Measurements from ENCODE around the gene DSG1.
"Not testable (repeated sequence)": the region's sequence is repeated elsewhere in the genome, so short reads cannot be mapped to it uniquely, and the experiment has no call there.

The DSG1 gene

DNA sequence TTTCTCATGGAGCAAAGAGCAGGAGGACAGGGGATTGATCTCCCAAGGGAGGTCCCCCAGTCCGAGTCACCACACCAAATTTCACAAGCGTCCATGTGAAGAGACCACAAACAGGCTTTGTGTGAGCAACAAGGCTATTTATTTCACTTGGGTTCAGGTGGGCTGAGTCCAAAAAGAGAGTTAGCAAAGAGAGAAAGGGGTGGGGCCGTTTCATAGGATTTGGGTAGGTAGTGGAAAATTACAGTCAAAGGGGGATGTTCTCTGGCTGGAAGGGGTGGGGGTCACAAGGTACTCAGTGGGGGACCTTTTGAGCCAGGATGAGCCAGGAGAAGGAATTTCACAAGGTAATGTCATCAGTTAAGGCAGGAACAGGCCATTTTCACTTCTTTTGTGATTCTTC lies 28.5 kb upstream of the DSG1 start:
- not testable (repeated sequence) for H3K9me3 ChIP-seq (ENCODE audit: control insufficient read depth, low read length); H3K4me1 ChIP-seq (ENCODE audit: control insufficient read depth, insufficient read depth, low read length, poor library complexity, severe bottlenecking); DNase-seq; H3K27ac ChIP-seq (ENCODE audit: insufficient read depth, low read length, poor library complexity, severe bottlenecking); H3K36me3 ChIP-seq (ENCODE audit: control insufficient read depth, insufficient read depth, low read length); H3K27me3 ChIP-seq (replicated peaks; ENCODE audit: control insufficient read depth, insufficient read depth, low read length, poor library complexity, severe bottlenecking); H3K4me3 ChIP-seq (ENCODE audit: insufficient read depth, low read depth, low read length, poor library complexity, severe bottlenecking)

DNA sequence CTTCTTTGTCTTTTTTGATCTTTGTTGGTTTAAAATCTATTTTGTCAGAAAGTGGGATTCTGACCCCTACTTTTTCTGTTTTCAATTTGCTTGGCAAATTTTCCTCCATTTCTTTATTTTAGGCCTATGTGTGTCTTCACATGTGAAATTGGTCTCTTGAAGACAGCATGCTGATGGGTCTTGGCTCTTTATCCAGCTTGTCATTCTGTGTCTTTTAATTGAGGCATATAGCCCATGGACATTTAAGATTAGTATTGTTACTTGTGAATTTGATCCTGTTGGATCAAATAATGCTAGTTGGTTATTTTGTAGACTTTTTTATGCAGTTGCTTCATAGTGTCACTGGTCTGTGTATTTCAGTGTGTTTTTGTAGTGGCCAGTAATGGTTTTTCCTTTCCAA lies 26.3 kb upstream of the DSG1 start:
- Histone ChIP-seq H3K9me3 (ENCODE audit: control insufficient read depth, low read length) (no peaks in the 10 kb centered on the region), H3K4me1 (ENCODE audit: control insufficient read depth, insufficient read depth, low read length, poor library complexity, severe bottlenecking) (no peaks in the 10 kb centered on the region), H3K4me3 (ENCODE audit: insufficient read depth, low read depth, low read length, poor library complexity, severe bottlenecking) (no peak overlapping the region), H3K27me3 (replicated peaks; ENCODE audit: control insufficient read depth, insufficient read depth, low read length, poor library complexity, severe bottlenecking) (no peaks in the 10 kb centered on the region), H3K27ac (ENCODE audit: insufficient read depth, low read length, poor library complexity, severe bottlenecking) (no peak overlapping the region), H3K36me3 (ENCODE audit: control insufficient read depth, insufficient read depth, low read length) (no peaks in the 10 kb centered on the region)
- DNase-seq = no peak

DNA sequence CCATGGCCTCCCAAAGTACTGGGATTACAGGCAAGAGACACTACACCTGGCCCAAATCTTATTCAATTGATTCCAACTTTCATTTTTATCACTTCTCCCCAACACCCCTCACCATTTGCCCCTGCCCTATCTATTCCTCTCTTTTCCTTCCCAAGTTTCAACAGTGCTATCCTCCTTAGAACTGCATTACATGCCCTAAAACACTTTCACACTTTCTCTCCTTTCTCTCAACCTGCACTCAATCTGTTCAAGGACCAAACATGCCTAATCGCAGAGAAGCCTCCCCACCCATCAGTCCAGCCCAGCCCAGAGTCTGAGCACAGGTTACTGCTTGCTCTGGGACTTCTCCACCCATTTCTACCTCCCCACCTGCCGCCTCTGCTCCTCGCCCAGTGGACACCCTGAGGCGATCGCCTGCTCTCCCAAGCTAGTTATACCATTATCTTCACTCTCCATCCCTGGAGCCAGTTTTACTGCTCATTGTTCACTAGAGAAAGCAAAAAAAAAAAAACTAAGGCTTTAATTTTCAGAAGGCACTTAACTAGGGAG lies 23.7 kb upstream of the DSG1 start:
- H3K9me3 ChIP-seq (ENCODE audit: control insufficient read depth, low read length) = no peaks in the 10 kb centered on the region
- no peak overlapping the region for H3K27ac ChIP-seq (ENCODE audit: insufficient read depth, low read length, poor library complexity, severe bottlenecking)
- no peaks in the 10 kb centered on the region for H3K4me1 ChIP-seq (ENCODE audit: control insufficient read depth, insufficient read depth, low read length, poor library complexity, severe bottlenecking)
- H3K27me3 ChIP-seq (replicated peaks; ENCODE audit: control insufficient read depth, insufficient read depth, low read length, poor library complexity, severe bottlenecking) = no peaks in the 10 kb centered on the region
- H3K36me3 ChIP-seq (ENCODE audit: control insufficient read depth, insufficient read depth, low read length) = no peaks in the 10 kb centered on the region
- no peak overlapping the region for H3K4me3 ChIP-seq (ENCODE audit: insufficient read depth, low read depth, low read length, poor library complexity, severe bottlenecking)
- DNase-seq = no peak

- no peaks in the 10 kb centered on the region for H3K4me1 ChIP-seq (ENCODE audit: control insufficient read depth, insufficient read depth, low read length, poor library complexity, severe bottlenecking)
- no peaks in the 10 kb centered on the region for H3K9me3 ChIP-seq (ENCODE audit: control insufficient read depth, low read length)
- no peak overlapping the region for H3K4me3 ChIP-seq (ENCODE audit: insufficient read depth, low read depth, low read length, poor library complexity, severe bottlenecking)
- no peaks in the 10 kb centered on the region for H3K36me3 ChIP-seq (ENCODE audit: control insufficient read depth, insufficient read depth, low read length)
- no peak overlapping the region for H3K27ac ChIP-seq (ENCODE audit: insufficient read depth, low read length, poor library complexity, severe bottlenecking)
- no peak for DNase-seq
- H3K27me3 ChIP-seq (replicated peaks; ENCODE audit: control insufficient read depth, insufficient read depth, low read length, poor library complexity, severe bottlenecking) = no peaks in the 10 kb centered on the region
Measured at GRCh38 chr18:31297248-31297647, 20.7 kb upstream of the DSG1 start.

DNA sequence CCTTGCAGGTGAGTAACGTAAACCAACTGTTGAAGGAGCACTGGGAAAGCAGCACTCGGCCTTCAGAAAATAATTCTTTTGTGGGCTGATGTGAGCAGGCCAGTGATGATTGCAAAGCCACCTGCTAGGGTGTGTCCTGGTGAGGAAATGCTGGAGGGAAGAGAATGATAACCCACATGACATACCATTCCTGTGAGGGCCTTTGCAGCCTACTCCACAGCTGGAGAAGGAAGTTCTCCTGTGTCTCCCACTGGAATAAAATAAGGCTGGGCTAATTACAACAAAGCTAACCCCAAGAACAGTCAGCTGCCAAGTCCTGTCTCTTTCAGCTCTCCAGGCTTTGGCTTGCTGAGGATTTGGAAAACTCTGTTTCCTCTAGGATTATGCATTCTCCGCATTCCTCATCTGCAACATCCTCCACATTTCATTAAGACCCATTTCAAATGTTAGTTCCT lies 16.7 kb upstream of the DSG1 start:
- no peak overlapping the region for H3K27ac ChIP-seq (ENCODE audit: insufficient read depth, low read length, poor library complexity, severe bottlenecking)
- DNase-seq = no peak

DNA sequence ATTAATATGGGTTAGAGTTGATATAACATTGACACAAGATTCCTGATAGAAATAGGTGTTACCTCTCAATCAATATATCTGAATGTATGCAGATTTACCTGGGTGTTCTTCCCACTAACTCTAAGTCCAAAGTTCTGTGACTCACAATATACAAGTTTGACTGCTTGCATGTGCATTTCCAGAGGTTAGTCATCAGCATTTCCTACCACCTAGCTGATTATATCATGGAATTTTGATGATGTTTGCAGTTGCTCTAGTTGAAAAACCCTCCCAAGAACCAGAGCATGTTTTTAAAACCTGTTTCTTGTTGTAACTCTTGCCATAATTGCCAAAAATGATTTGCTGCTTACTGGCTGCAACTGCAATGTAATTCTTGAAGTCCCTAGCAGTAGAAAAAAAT lies 15.0 kb upstream of the DSG1 start:
- no peaks in the 10 kb centered on the region for H3K9me3 ChIP-seq (ENCODE audit: control insufficient read depth, low read length)
- no peak for DNase-seq
- H3K4me1 ChIP-seq (ENCODE audit: control insufficient read depth, insufficient read depth, low read length, poor library complexity, severe bottlenecking) = no peaks in the 10 kb centered on the region
- no peaks in the 10 kb centered on the region for H3K27me3 ChIP-seq (replicated peaks; ENCODE audit: control insufficient read depth, insufficient read depth, low read length, poor library complexity, severe bottlenecking)
- H3K4me3 ChIP-seq (ENCODE audit: insufficient read depth, low read depth, low read length, poor library complexity, severe bottlenecking) = no peak overlapping the region
- no peaks in the 10 kb centered on the region for H3K36me3 ChIP-seq (ENCODE audit: control insufficient read depth, insufficient read depth, low read length)
- no peak overlapping the region for H3K27ac ChIP-seq (ENCODE audit: insufficient read depth, low read length, poor library complexity, severe bottlenecking)

More for the DNA sequence above, 16.7 kb upstream of the DSG1 start:
- no peaks in the 10 kb centered on the region for H3K9me3 ChIP-seq (ENCODE audit: control insufficient read depth, low read length)
- no peaks in the 10 kb centered on the region for H3K36me3 ChIP-seq (ENCODE audit: control insufficient read depth, insufficient read depth, low read length)
- H3K4me1 ChIP-seq (ENCODE audit: control insufficient read depth, insufficient read depth, low read length, poor library complexity, severe bottlenecking) = no peaks in the 10 kb centered on the region
- no peaks in the 10 kb centered on the region for H3K27me3 ChIP-seq (replicated peaks; ENCODE audit: control insufficient read depth, insufficient read depth, low read length, poor library complexity, severe bottlenecking)
- no peak overlapping the region for H3K4me3 ChIP-seq (ENCODE audit: insufficient read depth, low read depth, low read length, poor library complexity, severe bottlenecking)

DNA sequence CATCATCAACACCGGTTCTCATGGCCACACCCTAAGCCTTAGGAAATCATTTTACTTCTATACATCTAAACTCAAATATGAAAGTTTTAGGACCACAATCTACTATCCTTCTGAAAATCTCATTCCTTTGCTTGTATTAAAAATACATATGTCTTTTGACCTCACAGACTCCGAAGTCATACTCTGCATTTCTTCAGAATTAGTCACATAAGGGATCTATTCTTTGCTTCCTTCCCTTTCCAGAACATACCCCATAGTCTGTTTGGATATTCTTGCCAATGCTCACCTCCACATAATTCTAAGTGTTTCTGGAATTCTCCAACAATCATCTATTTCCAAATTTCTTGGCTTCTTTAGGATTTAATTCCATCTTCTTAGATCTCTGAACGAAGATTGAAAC lies 14.2 kb upstream of the DSG1 start:
- Histone ChIP-seq H3K27ac (ENCODE audit: insufficient read depth, low read length, poor library complexity, severe bottlenecking) (no peak overlapping the region), H3K27me3 (replicated peaks; ENCODE audit: control insufficient read depth, insufficient read depth, low read length, poor library complexity, severe bottlenecking) (no peaks in the 10 kb centered on the region), H3K9me3 (ENCODE audit: control insufficient read depth, low read length) (no peaks in the 10 kb centered on the region), H3K4me1 (ENCODE audit: control insufficient read depth, insufficient read depth, low read length, poor library complexity, severe bottlenecking) (no peaks in the 10 kb centered on the region), H3K4me3 (ENCODE audit: insufficient read depth, low read depth, low read length, poor library complexity, severe bottlenecking) (no peak overlapping the region), H3K36me3 (ENCODE audit: control insufficient read depth, insufficient read depth, low read length) (no peaks in the 10 kb centered on the region)
- DNase-seq = no peak

- no peaks in the 10 kb centered on the region for H3K4me1 ChIP-seq (ENCODE audit: control insufficient read depth, insufficient read depth, low read length, poor library complexity, severe bottlenecking)
- DNase-seq = no peak
- no peaks in the 10 kb centered on the region for H3K36me3 ChIP-seq (ENCODE audit: control insufficient read depth, insufficient read depth, low read length)
- H3K4me3 ChIP-seq (ENCODE audit: insufficient read depth, low read depth, low read length, poor library complexity, severe bottlenecking) = no peak overlapping the region
- H3K9me3 ChIP-seq (ENCODE audit: control insufficient read depth, low read length) = no peaks in the 10 kb centered on the region
- no peak overlapping the region for H3K27ac ChIP-seq (ENCODE audit: insufficient read depth, low read length, poor library complexity, severe bottlenecking)
- H3K27me3 ChIP-seq (replicated peaks; ENCODE audit: control insufficient read depth, insufficient read depth, low read length, poor library complexity, severe bottlenecking) = no peaks in the 10 kb centered on the region
Measured at GRCh38 chr18:31309115-31309514, 8.8 kb upstream of the DSG1 start.

GRCh38 chr18:31316974-31317373 lies 986 bp upstream of the DSG1 start:
- Histone ChIP-seq H3K4me3 (ENCODE audit: insufficient read depth, low read depth, low read length, poor library complexity, severe bottlenecking) (no peak overlapping the region), H3K27ac (ENCODE audit: insufficient read depth, low read length, poor library complexity, severe bottlenecking) (no peak overlapping the region), H3K4me1 (ENCODE audit: control insufficient read depth, insufficient read depth, low read length, poor library complexity, severe bottlenecking) (no peaks in the 10 kb centered on the region), H3K9me3 (ENCODE audit: control insufficient read depth, low read length) (no peaks in the 10 kb centered on the region), H3K27me3 (replicated peaks; ENCODE audit: control insufficient read depth, insufficient read depth, low read length, poor library complexity, severe bottlenecking) (no peaks in the 10 kb centered on the region), H3K36me3 (ENCODE audit: control insufficient read depth, insufficient read depth, low read length) (no peaks in the 10 kb centered on the region)
- no peak for DNase-seq

DNA sequence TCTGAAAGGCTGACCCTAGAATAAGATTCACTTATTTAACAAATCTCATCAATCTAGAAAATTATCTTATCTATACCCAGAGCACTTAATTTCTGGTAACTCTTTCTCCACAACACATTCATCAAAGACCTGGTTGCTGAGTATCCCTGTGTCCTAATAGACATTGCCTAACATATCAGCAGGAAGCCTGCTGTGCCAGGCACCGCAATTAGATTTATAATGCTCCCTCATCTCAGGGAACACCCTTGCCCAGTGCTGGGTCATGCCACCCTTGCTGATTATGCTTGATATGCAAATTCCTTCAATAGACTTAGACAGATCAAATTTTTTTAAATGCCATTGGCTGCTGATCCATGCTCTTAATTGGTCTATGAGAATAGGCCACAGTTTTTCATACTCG lies 3.8 kb downstream of the DSG1 start:
- H3K36me3 ChIP-seq (ENCODE audit: control insufficient read depth, insufficient read depth, low read length) = no peaks in the 10 kb centered on the region
- no peak for DNase-seq
- no peaks in the 10 kb centered on the region for H3K9me3 ChIP-seq (ENCODE audit: control insufficient read depth, low read length)
- no peaks in the 10 kb centered on the region for H3K27me3 ChIP-seq (replicated peaks; ENCODE audit: control insufficient read depth, insufficient read depth, low read length, poor library complexity, severe bottlenecking)
- no peaks in the 10 kb centered on the region for H3K4me1 ChIP-seq (ENCODE audit: control insufficient read depth, insufficient read depth, low read length, poor library complexity, severe bottlenecking)
- no peak overlapping the region for H3K4me3 ChIP-seq (ENCODE audit: insufficient read depth, low read depth, low read length, poor library complexity, severe bottlenecking)
- no peak overlapping the region for H3K27ac ChIP-seq (ENCODE audit: insufficient read depth, low read length, poor library complexity, severe bottlenecking)

GRCh38 chr18:31325051-31325450 lies 7.1 kb downstream of the DSG1 start:
- DNase-seq = no peak

More at GRCh38 chr18:31325051-31325450, 7.1 kb downstream of the DSG1 start:
- H3K36me3 ChIP-seq (ENCODE audit: control insufficient read depth, insufficient read depth, low read length) = no peaks in the 10 kb centered on the region
- H3K9me3 ChIP-seq (ENCODE audit: control insufficient read depth, low read length) = no peaks in the 10 kb centered on the region
- H3K4me1 ChIP-seq (ENCODE audit: control insufficient read depth, insufficient read depth, low read length, poor library complexity, severe bottlenecking) = no peaks in the 10 kb centered on the region
- H3K27me3 ChIP-seq (replicated peaks; ENCODE audit: control insufficient read depth, insufficient read depth, low read length, poor library complexity, severe bottlenecking) = no peaks in the 10 kb centered on the region
- no peak overlapping the region for H3K27ac ChIP-seq (ENCODE audit: insufficient read depth, low read length, poor library complexity, severe bottlenecking)
- no peak overlapping the region for H3K4me3 ChIP-seq (ENCODE audit: insufficient read depth, low read depth, low read length, poor library complexity, severe bottlenecking)

Data from effector memory CD4-positive, alpha-beta T cell (primary cell).